Measurements from ENCODE around the gene RIMS4. TPM values are rescaled to one million over a fixed set of nuclear protein-coding genes. Genes with fewer than 3 reads are reported as not detected.

The RIMS4 gene
- total and polyA plus RNA-seq, 10 of the 15 experiments (the other 5 are each of a cell fraction or from before 2014, with no cell fraction given) = under 0.01 to 0.07 (median 0.05) TPM; not detected in 5

DNA sequence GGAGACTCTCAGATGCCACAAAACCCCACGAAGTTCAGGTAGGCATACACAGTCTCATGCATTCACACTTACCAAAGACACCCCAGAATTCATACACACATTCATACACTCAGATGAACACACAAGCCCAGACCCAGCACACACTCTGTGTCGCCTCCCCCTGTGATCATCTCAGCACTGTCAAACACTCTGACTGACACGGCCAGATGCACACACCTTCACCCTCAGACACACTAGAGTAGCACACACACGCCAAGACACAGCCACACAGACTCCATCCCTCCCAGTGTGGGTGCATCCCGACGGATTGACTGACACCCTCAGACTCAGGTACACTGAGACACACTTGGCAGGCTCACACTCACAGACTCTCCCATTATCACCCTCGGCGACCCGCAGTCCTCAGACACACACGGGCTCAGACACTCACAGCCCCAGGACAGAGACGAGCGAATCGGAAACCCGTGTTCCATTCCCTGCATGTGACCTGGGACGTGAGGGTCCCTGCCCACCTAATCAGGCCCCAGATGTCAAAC is 872 bp upstream of the RIMS4 start (continued):
- no peak for TF ChIP-seq USF1 (IDR thresholded peaks at IDR 0.05; ENCODE audit: borderline replicate concordance, extremely low read length, insufficient read depth, low read depth, low read length)
- TF ChIP-seq E2F4 (IDR thresholded peaks at IDR 0.05; ENCODE audit: low read depth, low read length) = no peak

DNA sequence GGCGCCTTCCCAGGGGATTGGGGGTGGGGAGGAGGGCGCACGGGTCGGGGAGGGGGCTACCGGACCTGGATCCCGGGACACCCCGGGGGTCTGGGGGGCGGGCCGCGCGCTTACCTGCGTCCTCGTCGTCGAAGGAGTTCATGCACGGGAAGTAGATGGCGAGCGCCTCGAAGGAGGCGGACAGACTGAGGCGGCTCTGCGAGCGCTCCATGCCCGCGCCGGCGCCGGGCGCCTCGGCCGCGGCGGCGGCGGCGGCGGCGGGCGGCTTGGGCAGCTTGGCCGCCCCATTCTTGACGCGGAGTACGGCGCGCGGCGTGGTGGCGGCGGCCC is 320 bp downstream of the RIMS4 start:
- intact Hi-C loops (cut with micrococcal nuclease; ENCODE audit: unreplicated experiment) (no loop called here), in situ Hi-C loops (cut with MboI) (no loop called here)
- BruUV-seq (replicated peaks) = no TSS peak
- Histone ChIP-seq H3K79me2 (ENCODE audit: control insufficient read depth, insufficient read depth, low read length) (no peaks in the 10 kb centered on the region), H3K27me3 (replicated peaks in 1 of 2; ENCODE audit: control insufficient read depth in 2 of 2, insufficient read depth in 2 of 2, low read length in 1 of 2) (peaks cover 10 to 13% of the 10 kb centered on the region in 2 experiments), H3K9ac (ENCODE audit: control insufficient read depth, insufficient read depth, low read length) (no peak overlapping the region), H3K4me2 (ENCODE audit: control insufficient read depth, insufficient read depth) (no peak overlapping the region), H3K4me3 (no peak overlapping the region), H3K4me1 (ENCODE audit: control insufficient read depth, insufficient read depth, low read length) (no peaks in the 10 kb centered on the region), H3K36me3 (ENCODE audit: control insufficient read depth in 2 of 2, insufficient read depth in 2 of 2, low read length in 1 of 2) (no peaks in the 10 kb centered on the region), H4K20me1 (ENCODE audit: control insufficient read depth, insufficient read depth) (no peaks in the 10 kb centered on the region; the same call in 1 of the 2 replicates), H3K27ac (ENCODE audit: control insufficient read depth, insufficient read depth) (no peak overlapping the region), H3K9me3 (replicated peaks; ENCODE audit: control insufficient read depth, insufficient read depth, low read length) (no peaks in the 10 kb centered on the region), H2AFZ (ENCODE audit: control insufficient read depth, low read depth, low read length) (no peak overlapping the region)
- ChIA-PET SMC1A (ENCODE audit: uncharacterized antibody, unreplicated experiment) (no interaction called here), POLR2A (no interaction called here), CTCF (no interaction called here), RAD21 (ENCODE audit: unreplicated experiment) (no interaction called here)
- 0% methylated on average over 7 of the region's 49 CpGs for WGBS (ENCODE audit: insufficient coverage, insufficient replicate concordance, low lambda C conversion rate, missing lambda C conversion rate)
- TF ChIP-seq STAT3 (IDR thresholded peaks at IDR 0.05; ENCODE audit: low read depth, low read length) = no peak
- no peak for TF ChIP-seq MEF2A (IDR thresholded peaks at IDR 0.05; ENCODE audit: insufficient read depth, low read depth, low read length)
- no peak for TF ChIP-seq SUPT20H (IDR thresholded peaks at IDR 0.05; ENCODE audit: borderline replicate concordance, control insufficient read depth, low read depth, low read length)
- TF ChIP-seq, protein P1, sequence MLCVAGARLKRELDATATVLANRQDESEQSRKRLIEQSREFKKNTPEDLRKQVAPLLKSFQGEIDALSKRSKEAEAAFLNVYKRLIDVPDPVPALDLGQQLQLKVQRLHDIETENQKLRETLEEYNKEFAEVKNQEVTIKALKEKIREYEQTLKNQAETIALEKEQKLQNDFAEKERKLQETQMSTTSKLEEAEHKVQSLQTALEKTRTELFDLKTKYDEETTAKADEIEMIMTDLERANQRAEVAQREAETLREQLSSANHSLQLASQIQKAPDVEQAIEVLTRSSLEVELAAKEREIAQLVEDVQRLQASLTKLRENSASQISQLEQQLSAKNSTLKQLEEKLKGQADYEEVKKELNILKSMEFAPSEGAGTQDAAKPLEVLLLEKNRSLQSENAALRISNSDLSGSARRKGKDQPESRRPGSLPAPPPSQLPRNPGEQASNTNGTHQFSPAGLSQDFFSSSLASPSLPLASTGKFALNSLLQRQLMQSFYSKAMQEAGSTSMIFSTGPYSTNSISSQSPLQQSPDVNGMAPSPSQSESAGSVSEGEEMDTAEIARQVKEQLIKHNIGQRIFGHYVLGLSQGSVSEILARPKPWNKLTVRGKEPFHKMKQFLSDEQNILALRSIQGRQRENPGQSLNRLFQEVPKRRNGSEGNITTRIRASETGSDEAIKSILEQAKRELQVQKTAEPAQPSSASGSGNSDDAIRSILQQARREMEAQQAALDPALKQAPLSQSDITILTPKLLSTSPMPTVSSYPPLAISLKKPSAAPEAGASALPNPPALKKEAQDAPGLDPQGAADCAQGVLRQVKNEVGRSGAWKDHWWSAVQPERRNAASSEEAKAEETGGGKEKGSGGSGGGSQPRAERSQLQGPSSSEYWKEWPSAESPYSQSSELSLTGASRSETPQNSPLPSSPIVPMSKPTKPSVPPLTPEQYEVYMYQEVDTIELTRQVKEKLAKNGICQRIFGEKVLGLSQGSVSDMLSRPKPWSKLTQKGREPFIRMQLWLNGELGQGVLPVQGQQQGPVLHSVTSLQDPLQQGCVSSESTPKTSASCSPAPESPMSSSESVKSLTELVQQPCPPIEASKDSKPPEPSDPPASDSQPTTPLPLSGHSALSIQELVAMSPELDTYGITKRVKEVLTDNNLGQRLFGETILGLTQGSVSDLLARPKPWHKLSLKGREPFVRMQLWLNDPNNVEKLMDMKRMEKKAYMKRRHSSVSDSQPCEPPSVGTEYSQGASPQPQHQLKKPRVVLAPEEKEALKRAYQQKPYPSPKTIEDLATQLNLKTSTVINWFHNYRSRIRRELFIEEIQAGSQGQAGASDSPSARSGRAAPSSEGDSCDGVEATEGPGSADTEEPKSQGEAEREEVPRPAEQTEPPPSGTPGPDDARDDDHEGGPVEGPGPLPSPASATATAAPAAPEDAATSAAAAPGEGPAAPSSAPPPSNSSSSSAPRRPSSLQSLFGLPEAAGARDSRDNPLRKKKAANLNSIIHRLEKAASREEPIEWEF (IDR thresholded peaks at IDR 0.05; ENCODE audit: insufficient replicate concordance, low read depth, low read length) = no peak
- no peak for TF ChIP-seq TCF12 (IDR thresholded peaks at IDR 0.05; ENCODE audit: low read depth, low read length)
- ATAC-seq (no peak), FAIRE-seq (no peak), DNase-seq (ENCODE audit: low read depth, low spot score) (no peak)
